Tibial artery (tissue), 4 donors: ENCODE measurements around the gene UBE3D.

ENCODE experiments used
- DNase-seq, 2 donors: peaks; one replicate each; pipeline ENCODE4 v3.0.0-alpha.2; 2019
- H3K27ac ChIP-seq, 2 donors: fragments of 200-600 bp; sonication (generic) in 1 of 2; 1 replicate in 1 of 2; 2 replicates in 1 of 2; pipeline ENCODE4 v1.5.1; 2018 to 2019; ENCODE audit warnings: mild to moderate bottlenecking in 1 of 2
- H3K27me3 ChIP-seq, 2 donors: fragments of 200-600 bp; sonication (generic) in 1 of 2; one replicate each; pipeline versions ENCODE4 v1.5.1 to v1.6.0; 2016 to 2019
- H3K36me3 ChIP-seq, 3 donors: fragments of 200-600 bp; sonication (generic) in 2 of 3; one replicate each; pipeline ENCODE4 v1.5.1; 2016 to 2019; ENCODE audit warnings: mild to moderate bottlenecking in 2 of 3
- H3K4me1 ChIP-seq, 4 donors: fragments of 200-600 bp; sonication (generic) in 2 of 4; 1 replicate in 3 of 4; 2 replicates in 1 of 4; pipeline ENCODE4 v1.5.1; 2016 to 2019
- H3K4me3 ChIP-seq, 2 donors: fragments of 200-600 bp; sonication (generic) in 1 of 2; 1 replicate in 1 of 2; 2 replicates in 1 of 2; pipeline ENCODE4 v1.5.1; 2018 to 2019; ENCODE audit warnings: mild to moderate bottlenecking in 2 of 2
- H3K9me3 ChIP-seq, 3 donors: fragments of 200-600 bp; sonication (generic) in 1 of 3; one replicate each; pipeline ENCODE4 v1.5.1; 2016 to 2019
- CTCF ChIP-seq, 2 experiments: fragments of 200-600 bp in 1 of 2; fragments of 450-650 bp in 1 of 2; IDR thresholded peaks; one replicate each; pipeline ENCODE4 v1.5.1; 2017 to 2019; ENCODE audit warnings: antibody characterized with exemption in 2 of 2, mild to moderate bottlenecking in 1 of 2, moderate library complexity in 1 of 2
- intact Hi-C: fragments of 100-400 bp; cut with DNase I; formaldehyde crosslinking; loops from one replicate; pipeline ENCODE4 v1.15.0; 2023; ENCODE audit warnings: low total_unique reads

Gene UBE3D

GRCh38 chr6:83065511-83066192 lies at the start of gene UBE3D:
Gene UBE3D (minus strand): TSS chr6:83065841. CDS start chr6:83065718, 123 bp downstream.
- peak within 1 kb of the TSS; percentile 61 to 89 for H3K27ac ChIP-seq
- intact Hi-C loops, result loop anchor here (2.0 to 10.0 kb wide), 4 partner anchors 129 to 447 kb away; partner anchors contain the start of gene PRSS35
- DNase-seq, result peak; percentile 86 to 91

GRCh38 chr6:83114164-83114563 lies 48.5 kb upstream of the UBE3D start:
- H3K27me3 ChIP-seq, result no peaks in the 10 kb centered on the region
- no peak for TF ChIP-seq CTCF (IDR thresholded peaks at IDR 0.05)
- peaks cover 0 to 20% (median 2%) of the 10 kb centered on the region in 4 donors for H3K4me1 ChIP-seq
- DNase-seq, result no peak
- peaks cover 8 to 28% (median 9%) of the 10 kb centered on the region in 3 donors for H3K36me3 ChIP-seq
- no peak overlapping the region for H3K4me3 ChIP-seq
- intact Hi-C loops, result no loop called here
- peak overlapping the region; percentile 28 to 48 for H3K27ac ChIP-seq
- H3K9me3 ChIP-seq, result no peaks in the 10 kb centered on the region

More at GRCh38 chr6:83065511-83066192, at the start of gene UBE3D:
- Histone ChIP-seq H3K9me3 (no peaks in the 10 kb centered on the region), H3K36me3 (no peaks in the 10 kb centered on the region), H3K27me3 (no peaks in the 10 kb centered on the region), H3K4me3 (peak within 1 kb of the TSS; percentile 61 to 81), H3K4me1 (peaks cover 0 to 13% (median 11%) of the 10 kb centered on the region in 4 donors)
- peak; percentile 89 to 97 for TF ChIP-seq CTCF (IDR thresholded peaks at IDR 0.05)

GRCh38 chr6:83113258-83113657 lies 47.6 kb upstream of the UBE3D start:
- Histone ChIP-seq H3K9me3 (no peaks in the 10 kb centered on the region), H3K4me1 (peaks cover 0 to 20% (median 2%) of the 10 kb centered on the region in 4 donors), H3K27me3 (no peaks in the 10 kb centered on the region), H3K36me3 (peaks cover 8 to 27% (median 9%) of the 10 kb centered on the region in 3 donors), H3K4me3 (no peak overlapping the region), H3K27ac (peak overlapping the region; percentile 28 to 48)
- no peak for TF ChIP-seq CTCF (IDR thresholded peaks at IDR 0.05)
- intact Hi-C loops, result no loop called here
- no peak for DNase-seq

GRCh38 chr6:83108378-83108777 lies 42.7 kb upstream of the UBE3D start:
- no peak for DNase-seq
- H3K4me3 ChIP-seq, result no peak overlapping the region
- peaks cover 8 to 27% (median 19%) of the 10 kb centered on the region in 3 donors for H3K36me3 ChIP-seq
- peaks cover 0 to 5% (median 0%) of the 10 kb centered on the region in 4 donors for H3K4me1 ChIP-seq
- H3K27ac ChIP-seq, result no peak overlapping the region
- no peaks in the 10 kb centered on the region for H3K27me3 ChIP-seq
- intact Hi-C loops, result no loop called here
- TF ChIP-seq CTCF (IDR thresholded peaks at IDR 0.05), result no peak
- H3K9me3 ChIP-seq, result no peaks in the 10 kb centered on the region

- H3K4me3 ChIP-seq, result no peak overlapping the region
- H3K4me1 ChIP-seq, result peaks cover 0 to 13% (median 5%) of the 10 kb centered on the region in 4 donors
- TF ChIP-seq CTCF (IDR thresholded peaks at IDR 0.05), result no peak
- no peaks in the 10 kb centered on the region for H3K9me3 ChIP-seq
- H3K27me3 ChIP-seq, result no peaks in the 10 kb centered on the region
- intact Hi-C loops, result no loop called here
- DNase-seq, result no peak
- peaks cover 14 to 20% (median 15%) of the 10 kb centered on the region in 3 donors for H3K36me3 ChIP-seq
- no peak overlapping the region for H3K27ac ChIP-seq
Observed at GRCh38 chr6:83098589-83098988, 32.9 kb upstream of the UBE3D start.
